Neural cell (in vitro differentiated cells): Measurements from ENCODE around the gene PNPLA1. TPM values are rescaled to one million over a fixed set of nuclear protein-coding genes. Genes with fewer than 3 reads are reported as not detected.

Source experiments
- polyA plus RNA-seq: library from polyadenylated mRNA; depleted of rRNA; stranded (reverse); fragments of >200 nt; gene quantifications from 2 replicates; pipeline ENCODE4 v1.2.3, GENCODE V29; 2014

PNPLA1 gene
- polyA plus RNA-seq, 1 donor from 2014 or later: not detected

Other genes starting within 250 kb of the PNPLA1 start
- not detected in 2 replicates for gene SLC26A8, start 245.4 kb upstream of the PNPLA1 start, polyA plus RNA-seq
- 18.2 and 26.6 TPM in 2 replicates for gene MAPK14, start 242.3 kb upstream of the PNPLA1 start, polyA plus RNA-seq
- 1.4 and 1.8 TPM in 2 replicates for gene MAPK13, start 139.5 kb upstream of the PNPLA1 start, polyA plus RNA-seq
- 10.1 and 12.6 TPM in 2 replicates for gene BRPF3, start 73.3 kb upstream of the PNPLA1 start, polyA plus RNA-seq
- not detected in 2 replicates for gene BNIP5, start 66.8 kb downstream of the PNPLA1 start, polyA plus RNA-seq
- gene ETV7, start 117.6 kb downstream of the PNPLA1 start, polyA plus RNA-seq: 0.32 TPM in 1 of 2 replicates, not detected in the other
- gene PXT1, start 172.8 kb downstream of the PNPLA1 start, polyA plus RNA-seq: 0.24 TPM in 1 of 2 replicates, not detected in the other
- gene KCTD20, start 172.9 kb downstream of the PNPLA1 start, polyA plus RNA-seq: 32.4 and 37.6 TPM in 2 replicates